ENCODE measurements around the gene FAM149A. TPM values are rescaled to one million over a fixed set of nuclear protein-coding genes. Genes with fewer than 3 reads are reported as not detected.
A peak's percentile ranks its signal among the peaks of the same experiment; 100 is the strongest.

Gene FAM149A
- total RNA-seq, 1 donor from 2014 or later, result 22.9 TPM

DNA sequence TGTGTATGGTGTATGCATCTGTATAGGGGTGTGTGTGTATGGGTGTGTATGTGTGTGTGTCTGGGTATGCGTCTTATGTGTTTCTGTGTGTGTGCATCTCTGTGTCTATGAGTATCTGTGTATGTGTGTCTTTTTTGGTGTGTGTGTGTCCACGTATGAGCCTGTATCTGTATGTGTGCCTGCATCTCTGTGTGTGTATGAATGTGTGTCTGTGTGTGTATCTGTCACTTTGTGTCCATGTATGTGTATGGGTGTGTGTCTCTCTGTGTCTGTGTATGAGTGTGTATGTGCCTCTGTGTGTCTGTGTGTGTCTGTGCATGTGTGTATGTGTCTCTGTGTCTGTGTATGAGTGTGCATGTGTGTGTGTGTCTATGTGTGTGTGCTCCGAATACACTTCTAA is 24.3 kb downstream of the FAM149A start:
- DNase-seq (ENCODE audit: low read depth), result no peak
- Histone ChIP-seq H3K36me3 (ENCODE audit: control insufficient read depth, insufficient read depth, low read length) (no peaks in the 10 kb centered on the region), H3K4me3 (ENCODE audit: low read depth, low read length) (no peak overlapping the region), H3K27me3 (ENCODE audit: control insufficient read depth, insufficient read depth, low read length) (no peaks in the 10 kb centered on the region)
- TF ChIP-seq, protein P1, sequence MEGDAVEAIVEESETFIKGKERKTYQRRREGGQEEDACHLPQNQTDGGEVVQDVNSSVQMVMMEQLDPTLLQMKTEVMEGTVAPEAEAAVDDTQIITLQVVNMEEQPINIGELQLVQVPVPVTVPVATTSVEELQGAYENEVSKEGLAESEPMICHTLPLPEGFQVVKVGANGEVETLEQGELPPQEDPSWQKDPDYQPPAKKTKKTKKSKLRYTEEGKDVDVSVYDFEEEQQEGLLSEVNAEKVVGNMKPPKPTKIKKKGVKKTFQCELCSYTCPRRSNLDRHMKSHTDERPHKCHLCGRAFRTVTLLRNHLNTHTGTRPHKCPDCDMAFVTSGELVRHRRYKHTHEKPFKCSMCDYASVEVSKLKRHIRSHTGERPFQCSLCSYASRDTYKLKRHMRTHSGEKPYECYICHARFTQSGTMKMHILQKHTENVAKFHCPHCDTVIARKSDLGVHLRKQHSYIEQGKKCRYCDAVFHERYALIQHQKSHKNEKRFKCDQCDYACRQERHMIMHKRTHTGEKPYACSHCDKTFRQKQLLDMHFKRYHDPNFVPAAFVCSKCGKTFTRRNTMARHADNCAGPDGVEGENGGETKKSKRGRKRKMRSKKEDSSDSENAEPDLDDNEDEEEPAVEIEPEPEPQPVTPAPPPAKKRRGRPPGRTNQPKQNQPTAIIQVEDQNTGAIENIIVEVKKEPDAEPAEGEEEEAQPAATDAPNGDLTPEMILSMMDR (IDR thresholded peaks at IDR 0.05; ENCODE audit: insufficient read depth, low read length, poor library complexity, severe bottlenecking), result no peak

DNA sequence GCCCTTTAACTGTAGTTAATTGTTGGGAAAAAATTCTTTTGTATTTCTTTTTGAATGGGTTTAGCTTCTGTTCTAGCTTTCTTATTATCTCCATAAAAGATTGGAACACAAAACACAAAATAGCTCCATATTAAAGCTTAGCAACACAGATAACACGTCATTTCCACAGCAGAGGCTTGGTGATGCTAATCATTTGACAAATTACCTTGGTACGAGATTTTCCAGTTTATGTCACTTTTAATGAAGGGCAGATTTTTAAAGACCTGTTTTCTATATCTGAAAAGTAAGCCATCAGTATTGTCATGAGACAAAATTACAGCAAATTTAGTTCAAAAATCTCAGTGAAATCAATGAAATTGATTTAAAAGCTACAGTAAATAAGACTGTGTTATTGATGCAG is 27.4 kb downstream of the FAM149A start:
- H3K4me3 ChIP-seq (ENCODE audit: low read depth, low read length), result no peak overlapping the region
- TF ChIP-seq, protein P1 (IDR thresholded peaks at IDR 0.05; ENCODE audit: insufficient read depth, low read length, poor library complexity, severe bottlenecking), result no peak
- no peak for DNase-seq (ENCODE audit: low read depth)
- no peaks in the 10 kb centered on the region for H3K27me3 ChIP-seq (ENCODE audit: control insufficient read depth, insufficient read depth, low read length)
- no peaks in the 10 kb centered on the region for H3K36me3 ChIP-seq (ENCODE audit: control insufficient read depth, insufficient read depth, low read length)

DNA sequence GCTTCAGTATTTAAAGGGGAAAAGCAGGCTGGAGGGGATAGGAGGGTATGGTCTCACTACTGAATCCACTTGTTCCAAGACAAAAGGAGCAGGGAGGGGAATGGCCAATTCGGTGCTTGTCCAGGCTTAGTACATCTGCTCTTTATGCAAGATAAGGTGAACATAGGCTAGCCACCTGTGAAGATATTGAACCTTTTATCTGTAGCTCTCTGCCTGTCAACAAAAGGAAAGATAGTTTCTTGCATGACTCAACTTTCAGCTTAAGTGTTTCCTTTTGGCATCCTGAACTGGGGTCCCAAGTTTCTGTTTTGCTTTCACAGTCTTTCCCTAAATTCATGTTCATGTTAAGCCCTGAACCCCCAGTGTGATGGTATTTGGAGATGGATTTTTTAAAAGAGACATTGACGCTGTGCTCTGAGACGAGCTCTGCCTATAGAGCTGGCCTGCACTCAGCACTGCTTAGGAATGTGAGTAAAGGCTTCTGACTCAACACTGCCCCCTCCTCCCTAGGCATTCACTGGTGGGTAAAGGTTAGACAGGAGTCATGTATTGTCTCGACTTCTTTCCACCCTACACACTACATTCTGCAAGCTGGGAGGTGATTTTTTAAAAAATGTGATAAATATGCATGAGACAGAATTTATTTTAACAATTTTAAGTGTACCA is 28.2 kb downstream of the FAM149A start:
- Histone ChIP-seq H3K4me3 (ENCODE audit: low read depth, low read length) (no peak overlapping the region), H3K27me3 (ENCODE audit: control insufficient read depth, insufficient read depth, low read length) (no peaks in the 10 kb centered on the region), H3K36me3 (ENCODE audit: control insufficient read depth, insufficient read depth, low read length) (no peaks in the 10 kb centered on the region)
- TF ChIP-seq, protein P1 (IDR thresholded peaks at IDR 0.05; ENCODE audit: insufficient read depth, low read length, poor library complexity, severe bottlenecking), result peak; percentile 41
- no peak for DNase-seq (ENCODE audit: low read depth)

DNA sequence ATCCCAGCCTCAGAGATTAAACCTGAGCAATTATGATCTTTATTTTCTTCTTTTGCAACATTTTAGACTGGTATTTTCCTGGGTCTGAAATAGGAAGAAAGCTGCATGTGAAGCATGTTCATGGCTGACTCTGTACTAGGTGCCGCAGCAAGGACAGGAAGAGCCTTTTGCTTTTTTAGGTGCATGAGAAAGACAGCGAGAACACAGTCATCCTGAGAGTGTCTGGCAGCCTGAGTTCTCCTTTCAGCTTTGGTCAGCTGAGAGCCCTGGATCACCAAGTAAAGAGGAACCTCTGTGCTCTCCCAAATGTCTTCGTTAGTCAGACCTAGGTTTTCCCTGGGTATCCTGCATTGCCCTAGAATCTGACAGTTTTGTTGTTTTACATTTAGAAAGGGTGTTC is 29.8 kb downstream of the FAM149A start:
- H3K27me3 ChIP-seq (ENCODE audit: control insufficient read depth, insufficient read depth, low read length), result no peaks in the 10 kb centered on the region

DNA sequence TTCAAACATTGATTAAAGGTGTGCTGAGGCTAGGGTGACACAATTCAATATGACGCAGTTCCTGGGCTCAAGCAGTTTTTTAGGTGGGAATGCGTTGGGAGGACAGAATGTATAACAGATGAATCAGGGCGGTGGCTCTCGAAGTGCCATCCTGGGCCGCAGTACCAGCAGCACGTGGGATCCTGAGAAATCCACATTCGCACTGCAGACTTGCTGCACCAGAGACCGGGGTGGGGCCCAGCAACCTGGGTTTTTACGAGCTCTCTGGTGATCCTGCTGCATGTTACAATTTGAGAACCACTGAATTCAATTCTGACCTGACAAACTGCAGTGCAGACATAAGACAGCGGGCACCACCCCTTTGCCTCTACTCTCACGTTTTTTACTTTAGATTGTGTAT is 30.4 kb downstream of the FAM149A start:
- TF ChIP-seq, protein P1 (IDR thresholded peaks at IDR 0.05; ENCODE audit: insufficient read depth, low read length, poor library complexity, severe bottlenecking), result no peak
- Histone ChIP-seq H3K27me3 (ENCODE audit: control insufficient read depth, insufficient read depth, low read length) (no peaks in the 10 kb centered on the region), H3K36me3 (ENCODE audit: control insufficient read depth, insufficient read depth, low read length) (no peaks in the 10 kb centered on the region), H3K4me3 (ENCODE audit: low read depth, low read length) (no peak overlapping the region)
- no peak for DNase-seq (ENCODE audit: low read depth)

More for the DNA sequence above, 29.8 kb downstream of the FAM149A start:
- TF ChIP-seq, protein P1 (IDR thresholded peaks at IDR 0.05; ENCODE audit: insufficient read depth, low read length, poor library complexity, severe bottlenecking), result no peak
- Histone ChIP-seq H3K4me3 (ENCODE audit: low read depth, low read length) (no peak overlapping the region), H3K36me3 (ENCODE audit: control insufficient read depth, insufficient read depth, low read length) (no peaks in the 10 kb centered on the region)
- DNase-seq (ENCODE audit: low read depth), result no peak

Data from kidney epithelial cell (primary cell).